Measurements from ENCODE around the gene CAD.

DNA sequence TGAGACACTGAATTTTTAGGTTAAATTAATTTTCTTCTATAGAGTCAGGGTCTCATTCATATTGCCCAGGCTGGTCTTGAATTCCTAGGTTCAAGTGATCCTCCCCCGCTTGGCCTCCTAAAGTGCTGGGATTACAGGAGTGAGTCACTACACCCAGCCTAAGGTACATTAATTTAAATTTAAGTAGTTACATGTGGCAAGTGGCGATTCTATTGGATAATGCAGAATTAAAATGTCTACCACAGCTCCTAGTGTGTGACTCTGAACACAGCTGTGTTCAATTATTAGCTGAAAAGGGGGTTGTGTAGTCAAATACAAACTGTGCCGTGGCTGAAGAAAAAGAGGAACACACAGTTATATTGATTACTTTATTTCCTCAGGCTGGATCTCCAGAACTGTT lies 2.2 kb upstream of the CAD start:
- TF ChIP-seq, protein P1, sequence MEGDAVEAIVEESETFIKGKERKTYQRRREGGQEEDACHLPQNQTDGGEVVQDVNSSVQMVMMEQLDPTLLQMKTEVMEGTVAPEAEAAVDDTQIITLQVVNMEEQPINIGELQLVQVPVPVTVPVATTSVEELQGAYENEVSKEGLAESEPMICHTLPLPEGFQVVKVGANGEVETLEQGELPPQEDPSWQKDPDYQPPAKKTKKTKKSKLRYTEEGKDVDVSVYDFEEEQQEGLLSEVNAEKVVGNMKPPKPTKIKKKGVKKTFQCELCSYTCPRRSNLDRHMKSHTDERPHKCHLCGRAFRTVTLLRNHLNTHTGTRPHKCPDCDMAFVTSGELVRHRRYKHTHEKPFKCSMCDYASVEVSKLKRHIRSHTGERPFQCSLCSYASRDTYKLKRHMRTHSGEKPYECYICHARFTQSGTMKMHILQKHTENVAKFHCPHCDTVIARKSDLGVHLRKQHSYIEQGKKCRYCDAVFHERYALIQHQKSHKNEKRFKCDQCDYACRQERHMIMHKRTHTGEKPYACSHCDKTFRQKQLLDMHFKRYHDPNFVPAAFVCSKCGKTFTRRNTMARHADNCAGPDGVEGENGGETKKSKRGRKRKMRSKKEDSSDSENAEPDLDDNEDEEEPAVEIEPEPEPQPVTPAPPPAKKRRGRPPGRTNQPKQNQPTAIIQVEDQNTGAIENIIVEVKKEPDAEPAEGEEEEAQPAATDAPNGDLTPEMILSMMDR (conservative IDR thresholded peaks at IDR 0.05 in 1 of 2, IDR thresholded peaks at IDR 0.05 in 1 of 2; ENCODE audit: low read depth in 1 of 2, low read length in 2 of 2): no peak
- no peak for TF ChIP-seq EZH2 (IDR thresholded peaks at IDR 0.05; ENCODE audit: low read length, missing control alignments)
